Measurements from ENCODE around the gene ARHGDIB.

Gene ARHGDIB

DNA sequence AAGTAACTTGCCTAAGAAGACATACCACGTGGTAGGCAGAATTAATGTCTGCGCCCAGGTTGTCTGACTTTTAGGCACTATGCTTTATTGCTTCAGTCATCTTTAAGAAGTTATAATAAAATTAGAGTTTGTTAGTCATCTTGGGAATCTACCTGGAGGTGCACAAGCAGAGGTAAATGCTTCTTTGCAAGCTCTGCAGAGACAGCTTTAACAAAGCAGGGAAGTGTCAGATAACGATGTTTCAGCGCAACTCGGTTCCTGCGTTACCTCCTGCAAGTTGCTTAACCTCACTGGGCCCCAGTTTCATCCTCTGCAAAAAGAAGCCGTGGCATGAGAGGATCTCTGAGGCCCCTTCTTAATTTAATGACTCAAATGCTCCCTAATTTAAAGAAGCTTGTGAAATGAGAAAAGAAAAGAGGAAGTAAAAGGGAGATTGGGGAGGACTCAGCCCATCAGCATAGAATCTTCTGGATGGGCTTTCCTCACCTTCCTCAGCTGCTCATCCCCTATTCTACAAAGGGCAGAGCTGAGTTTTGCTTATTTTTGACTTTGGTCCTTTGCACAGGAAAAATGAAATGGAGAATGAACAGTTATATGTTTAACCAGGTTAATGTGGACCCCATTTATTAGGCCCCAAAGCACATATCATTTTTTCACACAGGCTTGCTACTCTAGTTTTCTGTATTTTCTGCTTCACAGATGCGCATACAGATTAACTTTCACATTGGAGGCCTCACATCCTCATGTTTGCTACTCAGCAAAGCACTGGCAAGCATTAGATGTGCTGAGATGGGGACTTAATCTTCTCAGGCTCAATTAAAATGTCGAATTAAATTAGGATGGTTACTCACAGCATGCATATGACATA is 5.1 kb downstream of the ARHGDIB start:
- DNase-seq (ENCODE audit: low spot score) = no peak

DNA sequence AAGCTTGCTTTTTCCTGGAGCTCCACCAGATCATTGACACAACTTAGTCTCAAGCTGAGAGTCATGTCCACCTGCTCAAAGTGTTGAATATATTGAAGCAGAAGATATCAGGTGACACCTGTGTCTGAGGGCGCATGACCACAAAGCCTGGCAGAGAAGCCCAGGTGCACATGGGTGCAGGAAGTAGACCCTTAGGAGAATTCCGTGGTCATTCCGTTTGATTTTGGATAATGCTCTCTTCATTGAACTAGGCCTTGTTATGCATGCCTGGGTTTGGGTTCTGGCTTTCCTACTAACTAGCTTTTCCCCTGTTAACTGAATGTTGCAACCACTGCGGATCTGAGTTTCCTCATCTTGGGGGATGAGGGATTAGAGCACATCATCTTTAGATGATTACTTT is 7.1 kb downstream of the ARHGDIB start:
- DNase-seq (ENCODE audit: low spot score) = no peak

DNA sequence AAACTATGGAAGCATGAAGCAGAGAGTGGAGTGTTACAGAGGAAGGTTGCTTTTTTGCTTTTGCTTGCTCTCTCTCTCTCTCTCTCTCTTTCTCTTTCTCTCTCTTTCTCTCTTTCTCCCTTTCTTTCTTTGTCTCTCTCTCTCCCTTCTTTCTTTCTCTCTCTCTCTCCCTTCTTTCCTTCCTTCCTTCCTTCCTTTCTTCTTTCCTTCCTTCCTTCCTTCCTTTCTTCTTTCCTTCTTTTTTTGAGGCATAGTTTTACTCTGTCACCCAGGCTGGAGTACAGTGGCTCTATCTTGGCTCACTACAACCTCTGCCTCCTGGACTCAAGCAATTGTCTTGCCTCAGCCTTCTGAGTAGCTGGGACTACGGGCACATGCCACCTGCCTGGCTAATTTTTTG is 7.6 kb downstream of the ARHGDIB start:
- no peak for DNase-seq (ENCODE audit: low spot score)

DNA sequence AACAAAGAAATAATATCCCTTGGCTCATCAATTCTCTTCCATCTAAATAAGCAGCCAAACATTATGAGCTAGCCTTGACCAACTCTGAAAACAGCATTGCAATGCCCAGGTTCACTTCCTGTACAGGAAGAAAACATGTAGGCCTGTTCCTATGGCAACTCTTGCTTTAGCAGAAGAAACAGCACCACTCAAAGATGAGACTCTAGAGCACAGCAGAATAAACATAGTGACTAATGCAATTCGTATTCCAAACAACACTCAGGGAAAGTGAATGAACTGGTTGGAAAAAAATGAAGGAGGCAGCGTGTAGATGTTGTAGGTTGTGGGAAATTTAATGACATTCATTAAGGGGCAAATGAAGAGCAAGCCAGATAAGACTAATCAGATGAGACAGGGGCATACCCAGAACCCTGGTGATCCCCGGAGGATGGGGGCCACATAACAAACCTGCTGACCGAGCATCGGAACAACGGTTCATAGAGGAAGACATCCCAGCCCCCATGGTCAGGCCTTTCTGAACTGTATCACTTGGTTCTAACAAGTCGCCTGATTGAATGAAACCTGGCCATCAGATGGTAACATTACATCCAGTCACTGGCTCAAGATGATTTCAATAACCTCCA is 9.0 kb downstream of the ARHGDIB start:
- DNase-seq (ENCODE audit: low spot score) = peak; percentile 53

DNA sequence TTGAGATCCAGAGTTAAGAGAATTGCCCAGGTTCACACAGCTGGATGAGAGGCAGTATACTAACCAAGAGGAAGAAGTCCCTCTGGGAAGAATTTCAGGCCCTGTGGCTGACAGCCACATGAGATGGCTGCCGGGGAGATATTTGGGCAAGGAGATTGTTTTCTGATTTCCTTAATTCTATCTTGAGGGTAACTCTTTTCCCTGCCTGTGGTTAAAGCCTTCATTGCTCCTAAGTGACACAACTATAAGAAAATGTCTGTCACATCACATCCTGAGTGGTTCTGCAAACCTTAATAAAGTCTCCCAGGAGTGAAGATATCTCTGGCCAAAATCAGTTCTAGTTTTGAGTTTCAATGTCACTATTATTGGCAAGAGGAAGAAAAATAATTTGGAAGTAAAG is 9.6 kb downstream of the ARHGDIB start:
- no peak for DNase-seq (ENCODE audit: low spot score)

DNA sequence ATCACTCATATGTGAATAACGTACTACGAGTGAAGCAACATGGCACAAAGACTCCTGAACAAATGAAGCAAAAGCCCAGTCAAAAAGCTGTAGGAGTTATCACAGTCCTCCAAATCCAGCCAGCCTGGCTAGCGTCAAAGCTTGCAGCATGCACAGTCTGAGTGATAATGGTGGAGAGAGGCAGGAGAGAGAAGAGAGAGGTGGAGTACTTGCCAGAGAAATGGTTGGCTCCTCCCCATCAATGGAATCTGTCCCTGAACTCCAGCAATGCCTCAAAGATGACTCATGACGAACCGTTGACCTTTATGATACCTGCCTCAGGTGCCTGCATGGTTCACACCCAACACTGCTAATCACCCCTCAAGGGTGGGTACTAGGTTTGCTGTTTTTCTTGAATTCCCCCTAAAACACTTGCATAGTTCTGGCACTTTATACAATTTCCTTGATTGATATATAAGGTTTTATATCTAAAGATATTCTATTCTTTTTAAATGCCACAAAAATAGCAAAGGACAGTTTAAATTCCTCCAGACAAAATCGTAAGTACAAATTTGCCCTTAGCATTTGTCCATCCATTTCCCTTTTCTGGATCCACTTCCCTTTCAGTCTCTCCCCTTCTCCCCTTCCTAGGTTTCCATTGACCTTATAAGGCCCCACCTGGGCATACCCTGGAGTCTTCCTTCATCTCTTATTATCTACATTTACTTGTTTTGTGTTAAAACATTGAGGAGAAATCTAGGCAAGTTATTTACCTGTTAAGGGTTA is 10.2 kb downstream of the ARHGDIB start:
- no peak for DNase-seq (ENCODE audit: low spot score)

DNA sequence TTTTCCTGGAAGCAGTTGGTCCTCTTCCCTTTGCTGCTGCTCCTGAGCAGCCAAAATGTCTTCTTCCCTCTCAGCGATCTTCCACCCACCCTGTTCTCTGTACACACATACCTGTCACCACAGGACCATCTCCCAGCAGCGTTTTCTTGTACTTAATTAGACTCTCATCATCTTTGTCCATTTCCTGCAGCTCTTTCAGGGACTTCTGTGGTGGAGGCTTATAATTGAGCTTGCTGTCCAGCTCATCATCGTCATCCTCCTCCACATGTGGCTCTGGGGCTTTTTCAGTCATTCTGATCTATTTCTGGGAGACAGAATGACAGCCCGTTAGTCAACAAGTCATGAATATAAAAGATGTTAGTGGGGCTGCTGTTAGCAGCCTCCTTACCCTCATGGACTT is 11.0 kb downstream of the ARHGDIB start:
- no peak for DNase-seq (ENCODE audit: low spot score)

DNA sequence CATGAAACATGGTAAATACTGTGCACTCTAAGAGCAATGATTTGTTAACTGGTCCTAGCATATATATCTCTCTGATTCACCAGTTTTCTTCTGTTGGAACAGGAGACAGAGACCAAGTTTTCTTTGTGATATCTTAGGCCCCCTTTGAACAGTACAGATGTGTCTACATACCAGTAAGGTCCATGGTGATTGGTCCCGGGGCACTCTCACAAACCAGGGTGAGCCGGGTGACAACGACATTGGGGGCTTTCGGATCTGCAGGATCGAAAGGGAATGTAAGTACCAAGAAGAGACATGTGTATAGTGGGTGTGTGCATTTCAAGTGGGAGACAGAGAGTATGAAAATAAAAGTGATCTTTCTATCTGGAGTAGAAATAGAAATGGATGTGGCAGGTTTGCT is 11.8 kb downstream of the ARHGDIB start:
- no peak for DNase-seq (ENCODE audit: low spot score)

DNA sequence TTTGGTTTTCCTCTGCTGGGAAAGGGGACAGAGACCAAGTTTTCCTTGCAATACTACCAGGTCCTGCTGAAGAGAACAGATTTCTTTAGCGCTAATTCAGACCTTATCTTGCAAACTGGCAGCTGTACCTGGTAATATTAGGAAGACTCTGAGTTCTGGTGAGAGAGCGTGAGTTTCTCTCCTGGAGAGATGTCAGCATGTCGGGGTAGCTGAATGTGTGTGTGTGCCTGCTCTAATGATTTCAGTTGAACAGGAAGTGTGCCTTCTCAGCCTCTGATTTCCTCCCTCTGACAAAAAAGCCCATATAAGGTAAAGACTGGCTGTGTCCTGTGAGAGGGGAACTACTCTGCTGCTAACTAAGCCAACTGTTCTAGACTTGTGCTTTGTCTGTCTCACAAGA is 12.7 kb downstream of the ARHGDIB start:
- DNase-seq (ENCODE audit: low spot score) = peak; percentile 46

DNA sequence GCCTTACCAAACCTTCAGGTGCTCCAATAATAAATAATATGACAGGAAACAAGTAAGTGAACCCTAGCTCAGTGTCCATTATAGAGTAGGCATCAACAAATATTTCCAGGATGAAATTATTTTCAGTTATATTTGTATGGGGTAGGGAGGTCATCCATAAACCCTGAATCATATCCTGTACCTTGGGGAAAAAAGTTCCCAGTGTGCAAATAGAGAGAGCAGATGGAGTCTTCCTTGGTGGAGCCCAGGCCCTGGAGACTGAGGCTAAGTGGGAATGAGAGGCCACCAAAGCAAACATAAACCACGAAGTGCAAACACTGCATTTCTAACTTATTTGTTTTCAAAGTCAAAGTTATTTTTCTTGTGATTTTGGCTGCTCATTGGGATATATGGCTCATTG is 14.5 kb downstream of the ARHGDIB start:
- no peak for DNase-seq (ENCODE audit: low spot score)

DNA sequence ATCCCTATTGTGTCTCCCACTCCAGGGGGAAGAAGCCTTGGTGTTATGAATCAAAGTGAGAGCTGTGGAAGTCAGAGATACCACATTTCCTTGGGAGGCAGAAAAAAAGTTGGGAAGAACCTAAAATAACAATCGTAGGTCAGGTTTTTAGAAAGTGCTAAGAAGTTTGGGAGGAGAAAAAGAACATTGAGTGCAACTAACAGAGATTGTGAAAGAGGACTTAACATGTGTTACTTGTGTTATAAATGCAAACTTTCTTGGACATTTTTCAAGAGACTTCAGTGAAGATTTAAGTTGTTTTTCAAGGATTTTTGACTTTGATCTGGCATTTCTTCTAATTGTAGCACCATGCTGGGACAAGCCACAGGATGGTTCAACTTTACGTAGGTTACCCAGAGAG is 15.2 kb downstream of the ARHGDIB start:
- DNase-seq (ENCODE audit: low spot score) = no peak

DNA sequence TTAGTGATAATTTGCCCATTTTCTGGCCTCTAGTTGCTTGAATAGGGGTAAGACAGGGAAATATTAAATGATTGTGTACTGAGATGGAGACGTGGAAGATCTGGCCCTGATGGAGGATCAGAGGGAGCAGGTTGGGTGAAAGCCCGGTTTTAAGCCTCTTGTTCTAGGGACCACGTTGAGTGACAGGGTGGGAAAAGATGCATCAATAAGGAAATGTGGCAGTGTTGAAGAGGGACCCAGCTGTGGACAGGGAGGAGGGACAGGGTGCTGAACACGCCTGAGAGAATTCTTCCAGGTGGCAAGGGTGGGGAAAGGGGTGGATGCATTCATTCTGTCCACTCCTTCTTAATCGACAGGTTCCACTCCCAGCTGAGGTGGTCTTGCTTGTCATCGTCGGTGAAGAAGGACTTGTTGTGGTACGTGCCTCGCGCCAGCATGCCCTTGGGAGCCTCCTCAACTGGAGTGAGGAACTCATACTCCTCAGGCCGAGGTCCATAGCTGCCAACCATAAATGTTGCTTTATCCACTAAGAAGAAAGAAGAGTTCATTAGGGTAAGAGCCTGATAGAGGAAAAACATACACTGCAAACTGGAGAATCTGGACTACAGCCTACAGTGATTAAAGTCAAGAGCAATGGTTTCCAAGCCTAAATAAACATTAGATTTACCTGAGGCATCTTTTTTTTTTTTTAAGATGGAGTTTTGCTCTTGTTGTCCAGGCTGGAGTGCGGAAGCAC is 19.0 kb downstream of the ARHGDIB start:
- no peak for DNase-seq (ENCODE audit: low spot score)

DNA sequence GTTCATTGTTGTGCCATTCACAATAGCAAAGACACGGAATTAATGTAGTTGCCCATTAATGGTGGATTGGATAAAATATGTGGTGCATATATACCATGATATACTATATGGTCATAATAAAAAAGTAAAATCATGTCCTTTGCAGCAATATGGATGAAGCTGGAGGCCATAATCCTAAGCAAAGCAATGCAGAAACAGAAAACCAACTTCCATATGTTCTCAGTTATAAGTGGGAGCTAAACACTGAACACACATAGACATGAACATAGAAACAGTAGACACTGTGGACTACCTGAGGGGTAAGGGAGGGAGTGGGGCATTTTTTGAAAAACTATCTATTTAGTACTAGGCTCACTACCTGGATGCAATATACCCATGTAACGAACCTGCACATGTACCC is 20.0 kb downstream of the ARHGDIB start:
- DNase-seq (ENCODE audit: low spot score) = no peak

DNA sequence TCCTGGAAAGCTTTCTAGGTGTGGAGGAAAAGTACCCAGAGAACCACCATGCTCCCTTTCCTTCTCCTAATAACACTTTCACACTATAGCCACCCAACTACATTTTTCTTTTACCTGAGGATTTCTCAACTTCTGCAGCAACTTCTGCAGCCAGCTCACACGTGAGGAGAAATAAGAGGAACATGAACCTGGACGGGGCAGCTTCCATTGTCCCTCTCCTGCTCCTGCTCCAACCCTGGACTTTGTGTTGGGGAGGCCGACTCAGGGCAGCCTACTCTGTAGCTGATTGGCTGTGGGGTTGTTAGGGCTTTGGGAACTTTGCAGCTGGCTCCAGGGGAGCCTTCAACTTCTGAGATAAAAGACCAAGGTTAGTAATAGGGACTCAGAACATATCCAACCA is 23.1 kb downstream of the ARHGDIB start, which contains the start of gene ERP27:
Gene ERP27 (minus strand): TSS at position 237 of the 400 bp plus-strand sequence. CDS start 29 bp downstream, at position 208.
- no peak for DNase-seq (ENCODE audit: low spot score)

DNA sequence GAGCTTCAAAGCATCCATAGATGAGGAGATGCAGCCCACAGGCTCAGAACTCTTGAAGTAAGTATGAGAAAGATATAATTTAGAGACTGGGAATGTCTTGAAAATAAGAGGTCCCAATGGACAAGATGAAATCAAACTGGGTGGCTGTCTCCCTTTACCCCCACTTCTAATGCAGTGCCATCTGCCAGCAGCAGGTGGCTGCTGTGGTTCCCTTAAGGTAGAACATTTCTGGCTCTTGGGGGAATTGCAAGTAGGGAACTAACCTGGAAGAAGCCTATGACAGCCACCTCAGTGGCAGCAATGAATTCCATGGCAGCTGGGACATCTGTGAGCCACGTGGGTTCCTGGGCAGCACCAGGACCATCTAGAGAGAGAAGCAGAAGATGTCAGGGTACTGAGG is 23.7 kb downstream of the ARHGDIB start:
- no peak for DNase-seq (ENCODE audit: low spot score)

DNA sequence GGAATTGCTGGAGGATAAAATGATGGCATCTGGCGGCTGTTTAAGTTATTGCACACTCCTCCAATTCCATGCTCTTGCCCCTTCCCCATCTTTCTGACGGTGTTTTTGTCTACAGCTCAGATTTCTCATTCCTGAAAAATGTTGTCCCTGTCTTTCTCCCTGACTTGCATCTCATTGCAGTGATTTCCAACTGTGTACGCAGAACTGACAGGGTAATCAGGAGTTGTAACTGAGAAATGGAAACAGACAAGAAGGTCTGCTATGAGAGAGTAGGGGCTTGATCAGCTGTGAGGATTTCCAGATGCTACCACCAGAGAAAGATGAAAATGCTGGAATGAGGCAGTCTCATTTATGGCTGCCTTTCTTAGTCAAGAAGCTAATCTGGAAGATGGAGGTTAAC is 24.4 kb downstream of the ARHGDIB start:
- DNase-seq (ENCODE audit: low spot score) = no peak

DNA sequence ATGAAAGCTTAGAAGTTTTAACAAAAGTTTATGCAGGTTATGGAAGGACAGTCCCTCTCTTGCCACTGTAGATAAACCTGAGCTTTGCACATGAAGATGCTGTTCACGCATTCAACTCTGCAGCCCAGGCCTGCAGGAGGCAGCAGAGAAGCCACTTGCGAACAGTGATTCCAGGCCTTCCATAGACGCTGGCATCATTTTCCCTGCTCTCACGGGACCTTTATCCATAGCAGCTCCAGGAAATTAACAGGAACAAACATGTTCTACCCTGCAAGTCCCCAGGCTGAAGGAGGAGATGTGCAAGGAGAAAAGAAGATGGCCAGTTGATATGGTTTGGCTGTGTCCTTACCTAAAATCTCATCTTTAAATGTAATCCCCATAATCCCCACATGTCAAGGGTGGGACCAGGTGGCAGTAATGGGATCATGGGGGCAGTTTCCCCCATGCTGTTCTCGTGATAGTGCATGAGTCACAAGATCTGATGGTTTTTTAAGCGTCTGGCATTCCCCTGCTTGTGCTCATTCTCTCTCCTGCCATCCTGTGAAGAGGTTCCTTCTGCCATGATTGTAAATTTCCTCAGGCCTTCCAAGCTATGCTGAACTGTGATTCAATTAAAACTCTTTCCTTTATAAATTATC is 25.1 kb downstream of the ARHGDIB start:
- no peak for DNase-seq (ENCODE audit: low spot score)

DNA sequence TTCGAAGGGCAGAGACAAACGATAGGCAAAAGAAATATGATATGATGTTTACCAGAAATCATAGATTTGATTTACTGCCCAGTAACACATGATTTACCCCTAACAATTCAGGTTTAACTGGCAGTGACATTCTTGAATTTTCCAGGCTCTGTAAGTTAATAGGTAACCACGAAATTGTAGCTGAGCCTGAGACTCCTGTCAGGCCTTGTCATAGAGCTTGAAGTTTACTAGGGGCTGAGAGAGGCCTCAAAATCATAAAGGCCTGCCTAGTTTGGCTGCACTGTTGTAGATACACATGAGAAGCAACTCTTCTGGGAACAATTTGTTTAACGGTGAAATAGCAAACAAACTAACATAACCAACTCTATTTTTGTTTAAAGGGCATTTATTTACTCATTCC is 26.4 kb downstream of the ARHGDIB start:
- DNase-seq (ENCODE audit: low spot score) = no peak

DNA sequence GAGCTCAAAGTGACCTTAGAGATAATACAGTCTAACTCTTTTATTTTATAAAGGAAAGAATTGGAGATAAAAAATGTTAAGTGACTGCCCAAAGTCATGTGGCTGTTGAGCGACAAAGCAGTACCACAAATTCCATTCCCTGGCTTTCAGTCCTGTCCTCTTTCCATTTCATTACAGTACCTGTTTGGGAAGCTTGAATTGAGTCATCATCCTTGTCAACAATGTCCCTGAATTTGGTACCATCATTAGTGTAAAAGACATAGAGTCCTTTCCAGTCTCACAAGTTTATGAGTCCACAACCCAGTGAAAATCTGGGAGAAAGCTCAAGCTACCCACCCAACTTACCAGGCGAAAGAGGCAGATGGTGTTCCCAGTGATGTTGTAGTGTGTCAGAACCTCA is 26.9 kb downstream of the ARHGDIB start:
- no peak for DNase-seq (ENCODE audit: low spot score)

DNA sequence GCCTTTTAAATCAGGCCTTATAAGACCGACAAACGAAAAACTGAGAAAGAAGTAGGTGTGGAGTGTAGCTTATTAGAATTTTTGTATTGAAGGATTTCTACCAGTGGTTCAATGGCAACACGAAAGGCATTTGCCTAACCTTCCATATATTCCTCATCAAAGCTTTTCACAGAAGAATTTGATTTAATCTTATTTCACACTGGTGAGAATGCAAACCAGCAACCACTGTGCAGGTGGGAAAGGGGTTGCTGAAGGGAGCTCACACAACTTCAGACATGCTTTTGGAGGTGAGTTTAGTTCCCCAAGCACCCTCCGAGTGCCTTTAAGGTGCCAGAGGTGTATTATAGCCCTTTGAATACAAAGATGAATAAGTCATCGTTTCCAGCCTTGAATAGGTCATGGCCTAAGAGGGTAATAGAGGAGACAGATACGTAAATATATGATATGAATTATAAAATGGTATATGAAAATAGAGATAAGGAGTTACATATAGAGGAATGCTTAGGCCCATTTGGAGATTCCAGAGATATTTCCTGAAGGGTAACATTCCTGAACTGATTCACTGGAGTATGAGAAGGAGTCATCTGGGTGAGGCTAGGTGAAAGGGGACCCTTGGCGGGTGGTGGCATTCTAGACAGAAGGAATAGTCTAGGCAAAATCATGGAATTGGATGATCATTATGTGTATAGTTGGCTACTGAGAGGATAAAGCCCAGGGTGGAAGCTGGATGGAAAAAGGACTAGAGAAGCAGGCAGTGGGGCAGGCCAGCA is 29.4 kb downstream of the ARHGDIB start:
- DNase-seq (ENCODE audit: low spot score) = no peak

DNA sequence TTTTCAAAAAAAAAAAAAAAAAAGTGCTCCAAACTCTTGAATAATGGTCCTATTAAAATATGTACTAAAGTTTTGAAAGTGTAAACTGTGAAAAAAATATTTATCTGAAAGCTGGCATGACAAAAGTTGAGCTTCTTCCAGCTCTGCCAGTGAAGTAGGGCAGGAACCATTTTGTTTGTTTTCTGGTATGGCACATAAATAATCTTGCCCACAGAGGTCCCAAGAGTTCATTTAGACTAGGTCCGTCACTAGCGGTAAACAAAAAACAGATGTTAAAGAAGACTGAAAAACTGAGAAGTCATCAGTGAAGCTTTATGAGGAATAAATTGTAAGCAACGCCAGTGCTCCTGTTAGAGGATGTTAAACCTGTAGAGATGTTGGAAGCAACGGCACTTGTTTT is 30.0 kb downstream of the ARHGDIB start:
- DNase-seq (ENCODE audit: low spot score) = no peak

Data from hepatic stellate cell (primary cell).